ENCODE data around the gene TBC1D5. TPM values are rescaled to one million over a fixed set of nuclear protein-coding genes. Genes with fewer than 3 reads are reported as not detected.

The TBC1D5 gene
- total and polyA plus RNA-seq, 2 of the 8 experiments (the other 6 are each of a cell fraction or from before 2014, with no cell fraction given): 11.0 to 22.9 TPM

- H2BK120ac ChIP-seq (replicated peaks; ENCODE audit: low read depth, low read length): no peak overlapping the region
- H4K8ac ChIP-seq (ENCODE audit: extremely low read depth, insufficient read depth, low read length): no peak overlapping the region
- no peaks in the 10 kb centered on the region for H3K36me3 ChIP-seq (ENCODE audit: control insufficient read depth in 2 of 4, insufficient read depth in 4 of 4, low read length in 3 of 4)
- H3K23ac ChIP-seq (ENCODE audit: insufficient read length): no peak overlapping the region
- no peaks in the 10 kb centered on the region for H4K20me1 ChIP-seq (replicated peaks in 1 of 2; ENCODE audit: control insufficient read depth in 1 of 2, insufficient read depth in 2 of 2, low read length in 2 of 2)
- ChIA-PET POLR2A (ENCODE audit: partially characterized antibody) (no interaction called here), CTCF (ENCODE audit: partially characterized antibody) (interaction anchor here (0.7 to 3.9 kb wide), 4 partner anchors 45 to 643 kb away, joined by 3 to 19 read pairs (median 3); no protein-coding TSS in a partner anchor)
- no peak overlapping the region for H3K4me3 ChIP-seq (ENCODE audit: extremely low read depth in 1 of 4, insufficient read depth in 2 of 4, low read depth in 3 of 4, low read length in 4 of 4)
- H3K23me2 ChIP-seq (ENCODE audit: low read depth, low read length): no peaks in the 10 kb centered on the region
- no peak overlapping the region for H4K5ac ChIP-seq (ENCODE audit: insufficient read length, low read depth, low read length)
- H3K27ac ChIP-seq (ENCODE audit: low read depth, low read length): no peak overlapping the region
- H3K4me2 ChIP-seq (ENCODE audit: insufficient read depth in 1 of 2, low read depth in 2 of 2, low read length in 2 of 2): no peak overlapping the region
- H3K79me1 ChIP-seq (ENCODE audit: low read depth, low read length): no peaks in the 10 kb centered on the region
- no peaks in the 10 kb centered on the region for H3K9me3 ChIP-seq (ENCODE audit: insufficient read depth in 2 of 2, low read depth in 1 of 2, low read length in 1 of 2)
- FAIRE-seq (peak; percentile 88), DNase-seq (ENCODE audit: low read depth in 1 of 2, low spot score in 2 of 2) (no peak)
- H3K56ac ChIP-seq (replicated peaks; ENCODE audit: insufficient read length, low read depth, low read length): no peak overlapping the region
- H2BK12ac ChIP-seq (ENCODE audit: low read depth, low read length): no peak overlapping the region
- no peaks in the 10 kb centered on the region for H3K79me2 ChIP-seq (ENCODE audit: control insufficient read depth in 1 of 2, insufficient read depth in 2 of 2, low read length in 2 of 2)
- H3K14ac ChIP-seq (ENCODE audit: insufficient read length): no peak overlapping the region
- H3K18ac ChIP-seq (ENCODE audit: extremely low read depth, low read length): no peak overlapping the region
- 68% methylated on average over 3 of the region's 3 CpGs; no CpG with 5 or more reads in 1 of the 2 experiments for WGBS, 2 experiments (ENCODE audit: extremely low coverage in 1 of 2, insufficient coverage in 1 of 2, insufficient read length in 1 of 2, insufficient replicate concordance in 2 of 2, low coverage in 1 of 2, low lambda C conversion rate in 2 of 2, missing lambda C conversion rate in 1 of 2)
- no peak overlapping the region for H2AK5ac ChIP-seq (ENCODE audit: low read depth, low read length)
- no peaks in the 10 kb centered on the region for H3K27me3 ChIP-seq (replicated peaks in 1 of 4; ENCODE audit: control insufficient read depth in 3 of 4, extremely low read depth in 1 of 4, insufficient read depth in 3 of 4, low read length in 3 of 4)
- H2BK15ac ChIP-seq (ENCODE audit: low read length): no peak overlapping the region
- no peak overlapping the region for H4K91ac ChIP-seq (replicated peaks; ENCODE audit: insufficient read length, low read length)
- H3K4me1 ChIP-seq (replicated peaks in 1 of 4; ENCODE audit: control insufficient read depth in 3 of 4, insufficient read depth in 4 of 4, low read length in 3 of 4): no peaks in the 10 kb centered on the region
- H3K9ac ChIP-seq (replicated peaks in 1 of 4; ENCODE audit: extremely low read depth in 1 of 4, low read depth in 3 of 4, low read length in 3 of 4): no peak overlapping the region
- H3K4ac ChIP-seq (replicated peaks; ENCODE audit: insufficient read length, low read depth, low read length): no peak overlapping the region
- no peak overlapping the region for H2BK20ac ChIP-seq (ENCODE audit: low read length)
- no peak overlapping the region for H2BK5ac ChIP-seq (ENCODE audit: low read depth, low read length)
- H2AFZ ChIP-seq (ENCODE audit: low read length): no peak overlapping the region
- no peak for TF ChIP-seq POLR2AphosphoS5 (IDR thresholded peaks at IDR 0.05; ENCODE audit: low read depth, low read length)
- TF ChIP-seq MAX (IDR thresholded peaks at IDR 0.05): no peak
- TF ChIP-seq HDAC6 (IDR thresholded peaks at IDR 0.05; ENCODE audit: low read depth, low read length): no peak
- peak in 2 of 3 experiments; percentile 63 to 64; a peak in 3 of 4 replicates for TF ChIP-seq CTCF (IDR thresholded peaks at IDR 0.05; ENCODE audit: control extremely low read depth in 1 of 3, insufficient read depth in 1 of 3, low read depth in 1 of 3, low read length in 3 of 3)
- no peak for TF ChIP-seq KDM1A (IDR thresholded peaks at IDR 0.05; ENCODE audit: borderline replicate concordance, low read length)
- TF ChIP-seq SIX5 (IDR thresholded peaks at IDR 0.05; ENCODE audit: low read depth, low read length): no peak
- peak; percentile 63; the same call in 1 of the 2 replicates for TF ChIP-seq YY1 (IDR thresholded peaks at IDR 0.05; ENCODE audit: low read depth, low read length)
- peak; percentile 95 for TF ChIP-seq RAD21 (IDR thresholded peaks at IDR 0.05 in 1 of 2, conservative IDR thresholded peaks at IDR 0.05 in 1 of 2; ENCODE audit: low read depth in 2 of 2, low read length in 2 of 2)
- TF ChIP-seq BRCA1 (IDR thresholded peaks at IDR 0.05; ENCODE audit: low read depth, low read length): no peak
- no peak for TF ChIP-seq RBBP5 (IDR thresholded peaks at IDR 0.05; ENCODE audit: borderline replicate concordance, low read depth, low read length)
- TF ChIP-seq SP1 (IDR thresholded peaks at IDR 0.05; ENCODE audit: low read depth, low read length): no peak
Observed at GRCh38 chr3:17233398-17233800, 509.0 kb downstream of the TBC1D5 start.
